OCI-LY1 (cell line): ENCODE measurements around the gene MAP2K2.

Experiments
- CTCF ChIP-seq: fragments of 200-600 bp; sonication (generic), shearing (Covaris generic); IDR thresholded peaks from 2 replicates; pipeline ENCODE4 v1.5.1; 2017; ENCODE audit warnings: mild to moderate bottlenecking, antibody characterized with exemption, low read length, moderate library complexity, mixed read lengths
- EZH2 ChIP-seq: fragments of 200-600 bp; sonication (generic), shearing (Covaris generic); IDR thresholded peaks from 2 replicates; pipeline ENCODE4 v1.8.0; 2017; ENCODE audit warnings: borderline replicate concordance, mixed run types, mild to moderate bottlenecking, antibody characterized with exemption, low read length, moderate library complexity, mixed read lengths

- no peak for TF ChIP-seq CTCF
- no peak for TF ChIP-seq EZH2
Measured at GRCh38 chr19:4171676-4172075, 47.8 kb upstream of the MAP2K2 start.
